ENCODE data around the gene C3orf70.

DNA sequence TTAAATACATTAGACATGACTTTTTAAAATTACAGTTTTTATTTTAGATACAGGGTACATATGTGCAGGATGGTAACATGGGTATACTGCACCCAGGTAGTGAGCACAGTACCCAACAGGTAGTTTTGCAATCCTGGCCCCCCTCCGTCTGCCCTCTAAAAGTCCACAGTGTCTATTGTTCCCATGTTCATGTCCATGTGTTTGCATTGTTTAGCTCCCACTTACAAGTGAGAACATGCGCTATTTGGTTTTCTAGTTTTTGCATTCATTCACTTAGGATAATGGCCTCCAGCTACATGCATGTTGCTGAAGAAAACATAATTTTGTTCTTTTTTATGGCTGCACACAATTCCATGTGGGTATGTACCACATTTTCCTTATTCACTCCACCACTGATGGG, 23.8 kb downstream of the C3orf70 start:
- TF ChIP-seq POLR2A (IDR thresholded peaks at IDR 0.05; ENCODE audit: extremely low read depth, insufficient read length) (no peak), CTCF (IDR thresholded peaks at IDR 0.05; ENCODE audit: low read depth, low read length) (no peak)

Data from NB4 (cell line).